Osteocyte (in vitro differentiated cells): ENCODE data around the gene PRAF2. TPM values are rescaled to one million over a fixed set of nuclear protein-coding genes. Genes with fewer than 3 reads are reported as not detected.

Experiments used
- DNase-seq: peaks from one replicate; pipeline ENCODE4 v3.0.0; 2021; ENCODE audit warnings: mixed read lengths; ENCODE audit not compliant: unreplicated experiment; ENCODE audit errors: extremely low spot score
- H3K27ac Mint-ChIP-seq: one replicate; pipeline ENCODE4 v1.8.0; 2021; ENCODE audit warnings: mild to moderate bottlenecking, mixed read lengths; ENCODE audit not compliant: unreplicated experiment
- H3K27me3 Mint-ChIP-seq: one replicate; pipeline ENCODE4 v1.8.0; 2021; ENCODE audit warnings: mixed read lengths; ENCODE audit not compliant: unreplicated experiment
- H3K36me3 Mint-ChIP-seq: one replicate; pipeline ENCODE4 v1.8.0; 2021; ENCODE audit warnings: mixed read lengths; ENCODE audit not compliant: unreplicated experiment
- H3K4me1 Mint-ChIP-seq: one replicate; pipeline ENCODE4 v1.8.0; 2021; ENCODE audit warnings: mixed read lengths; ENCODE audit not compliant: unreplicated experiment
- H3K4me3 Mint-ChIP-seq: one replicate; pipeline ENCODE4 v1.8.0; 2021; ENCODE audit warnings: mild to moderate bottlenecking, moderate library complexity, mixed read lengths; ENCODE audit not compliant: unreplicated experiment
- H3K9me3 Mint-ChIP-seq: one replicate; pipeline ENCODE4 v1.8.0; 2021; ENCODE audit warnings: mixed read lengths; ENCODE audit not compliant: unreplicated experiment
- total RNA-seq: library from RNA; stranded (reverse); gene quantifications from 2 replicates; pipeline ENCODE4 v1.2.1, GENCODE V29; 2021
- TF ChIP-seq, protein P1 (sequence below): fragments of 200-600 bp; sonication (generic); IDR thresholded peaks from 2 replicates; pipeline ENCODE4 v1.5.0; 2021; ENCODE audit warnings: antibody characterized with exemption, mild to moderate bottlenecking, moderate library complexity

The PRAF2 gene
- total RNA-seq, 1 donor from 2014 or later, result 55.3 TPM

DNA sequence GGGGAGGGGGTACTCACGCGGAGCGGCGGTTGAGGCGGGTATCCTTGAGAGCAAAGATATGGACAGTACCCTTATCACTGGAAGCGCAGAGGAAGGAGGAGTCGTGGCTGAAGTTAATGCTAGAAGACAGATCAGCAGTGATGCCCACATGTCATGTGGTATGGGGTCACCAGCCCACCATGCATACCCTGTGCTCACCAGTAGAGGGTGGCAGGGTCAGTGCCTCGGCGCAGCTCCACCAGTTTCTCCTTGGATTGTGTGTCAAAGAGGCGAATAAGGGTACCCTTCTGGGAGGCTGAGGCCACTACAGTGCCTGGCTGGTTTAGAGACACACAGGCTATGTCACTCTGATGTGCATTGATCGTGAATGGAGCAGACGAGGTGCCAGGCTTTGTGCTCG is 1.5 kb upstream of the PRAF2 start:
- Mint-ChIP-seq H3K9me3 (no peaks in the 10 kb centered on the region), H3K4me3 (no peak overlapping the region), H3K4me1 (peaks cover 23% of the 10 kb centered on the region), H3K27me3 (no peaks in the 10 kb centered on the region), H3K27ac (no peak overlapping the region), H3K36me3 (peaks cover 2% of the 10 kb centered on the region)
- TF ChIP-seq, protein P1, sequence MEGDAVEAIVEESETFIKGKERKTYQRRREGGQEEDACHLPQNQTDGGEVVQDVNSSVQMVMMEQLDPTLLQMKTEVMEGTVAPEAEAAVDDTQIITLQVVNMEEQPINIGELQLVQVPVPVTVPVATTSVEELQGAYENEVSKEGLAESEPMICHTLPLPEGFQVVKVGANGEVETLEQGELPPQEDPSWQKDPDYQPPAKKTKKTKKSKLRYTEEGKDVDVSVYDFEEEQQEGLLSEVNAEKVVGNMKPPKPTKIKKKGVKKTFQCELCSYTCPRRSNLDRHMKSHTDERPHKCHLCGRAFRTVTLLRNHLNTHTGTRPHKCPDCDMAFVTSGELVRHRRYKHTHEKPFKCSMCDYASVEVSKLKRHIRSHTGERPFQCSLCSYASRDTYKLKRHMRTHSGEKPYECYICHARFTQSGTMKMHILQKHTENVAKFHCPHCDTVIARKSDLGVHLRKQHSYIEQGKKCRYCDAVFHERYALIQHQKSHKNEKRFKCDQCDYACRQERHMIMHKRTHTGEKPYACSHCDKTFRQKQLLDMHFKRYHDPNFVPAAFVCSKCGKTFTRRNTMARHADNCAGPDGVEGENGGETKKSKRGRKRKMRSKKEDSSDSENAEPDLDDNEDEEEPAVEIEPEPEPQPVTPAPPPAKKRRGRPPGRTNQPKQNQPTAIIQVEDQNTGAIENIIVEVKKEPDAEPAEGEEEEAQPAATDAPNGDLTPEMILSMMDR, result no peak
- DNase-seq, result no peak

DNA sequence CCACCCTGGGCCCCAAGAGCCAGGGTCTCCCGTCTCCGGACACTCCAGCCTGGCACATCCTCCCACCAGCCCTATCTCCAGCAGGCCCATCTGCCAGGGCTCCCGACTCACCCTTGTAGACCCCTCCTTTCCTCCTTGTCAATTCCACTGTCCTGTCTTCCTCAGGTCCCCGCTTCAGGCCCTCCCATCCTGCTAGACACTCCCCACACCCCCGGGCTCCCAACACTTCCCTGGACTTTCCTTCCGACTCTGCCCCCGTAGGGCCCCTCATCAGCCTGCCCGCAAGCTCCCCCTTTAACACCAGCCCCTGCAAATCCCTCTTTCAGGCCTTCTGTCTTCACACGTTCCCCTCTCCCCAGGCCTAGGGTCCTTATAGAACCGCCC is 1.1 kb downstream of the PRAF2 start:
- H3K9me3 Mint-ChIP-seq, result no peaks in the 10 kb centered on the region
- H3K27me3 Mint-ChIP-seq, result no peaks in the 10 kb centered on the region
- TF ChIP-seq, protein P1, result no peak
- no peaks in the 10 kb centered on the region for H3K36me3 Mint-ChIP-seq
- H3K4me1 Mint-ChIP-seq, result peaks cover 13% of the 10 kb centered on the region
- peak overlapping the region; percentile 83 for H3K4me3 Mint-ChIP-seq
- DNase-seq, result no peak
- no peak overlapping the region for H3K27ac Mint-ChIP-seq

DNA sequence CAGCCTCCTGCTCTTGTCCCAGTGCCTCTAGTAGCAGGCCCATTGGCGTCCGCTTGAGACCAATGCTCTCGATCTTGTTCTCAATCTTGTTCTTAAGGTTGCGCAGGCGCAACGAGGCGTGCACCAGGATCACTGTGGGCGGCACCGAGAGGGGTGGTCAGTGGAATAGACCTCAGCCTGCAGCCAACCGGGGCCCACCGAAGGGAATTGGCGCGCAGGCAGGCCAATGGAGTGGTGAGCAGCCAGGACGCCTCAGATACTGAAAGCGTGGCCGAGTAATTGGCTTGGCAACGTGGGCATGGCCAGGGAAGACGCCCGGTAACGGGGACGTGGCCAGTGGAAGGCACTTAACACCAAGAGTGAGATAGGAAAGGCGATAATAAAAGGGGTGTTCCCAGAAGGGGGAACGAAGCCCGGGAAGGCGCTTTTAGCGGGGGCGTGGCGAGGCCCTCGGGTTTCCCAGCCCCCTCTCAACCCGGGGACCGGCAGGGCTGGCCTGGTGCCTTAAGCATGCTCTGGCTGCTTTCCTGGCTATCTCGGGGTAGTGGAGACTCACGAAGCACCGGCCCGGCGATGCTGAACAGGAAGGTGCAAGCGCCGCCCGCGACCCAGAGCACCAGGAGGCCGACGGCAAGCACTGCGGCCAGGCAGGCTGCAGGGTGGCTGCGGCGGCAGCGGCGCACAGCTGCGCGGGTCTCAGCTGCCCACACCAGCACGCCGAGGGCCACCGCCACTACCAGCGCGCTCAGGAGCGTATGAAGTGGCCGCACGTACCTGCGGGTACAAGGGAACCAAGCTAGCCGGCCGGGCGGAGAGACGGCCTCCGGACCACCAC is 1.7 kb downstream of the PRAF2 start:
- no peak for DNase-seq
- no peaks in the 10 kb centered on the region for H3K36me3 Mint-ChIP-seq
- no peaks in the 10 kb centered on the region for H3K9me3 Mint-ChIP-seq
- no peak overlapping the region for H3K27ac Mint-ChIP-seq
- H3K4me1 Mint-ChIP-seq, result peaks cover 13% of the 10 kb centered on the region
- H3K4me3 Mint-ChIP-seq, result peak overlapping the region; percentile 44
- TF ChIP-seq, protein P1, result no peak
- H3K27me3 Mint-ChIP-seq, result no peaks in the 10 kb centered on the region

DNA sequence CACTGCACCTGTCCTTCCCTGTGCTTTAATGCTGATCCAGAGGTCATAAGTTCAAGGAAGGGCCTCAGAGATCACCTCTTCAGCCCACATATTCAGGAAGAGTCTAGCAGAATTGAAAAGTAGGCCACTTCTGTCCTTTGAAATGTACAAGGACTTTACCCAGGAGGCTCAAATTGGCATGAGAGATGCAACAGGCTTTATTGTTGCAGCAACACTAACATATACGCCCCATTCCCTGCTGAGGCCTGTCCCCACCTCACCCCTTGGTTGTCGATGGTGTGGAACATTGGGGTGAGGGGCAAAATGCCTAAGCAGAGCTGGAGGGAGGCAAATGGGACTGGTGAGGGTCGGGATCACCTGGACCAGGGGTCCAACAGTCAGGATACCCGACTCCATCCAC is 2.8 kb downstream of the PRAF2 start:
- H3K9me3 Mint-ChIP-seq, result no peaks in the 10 kb centered on the region

DNA sequence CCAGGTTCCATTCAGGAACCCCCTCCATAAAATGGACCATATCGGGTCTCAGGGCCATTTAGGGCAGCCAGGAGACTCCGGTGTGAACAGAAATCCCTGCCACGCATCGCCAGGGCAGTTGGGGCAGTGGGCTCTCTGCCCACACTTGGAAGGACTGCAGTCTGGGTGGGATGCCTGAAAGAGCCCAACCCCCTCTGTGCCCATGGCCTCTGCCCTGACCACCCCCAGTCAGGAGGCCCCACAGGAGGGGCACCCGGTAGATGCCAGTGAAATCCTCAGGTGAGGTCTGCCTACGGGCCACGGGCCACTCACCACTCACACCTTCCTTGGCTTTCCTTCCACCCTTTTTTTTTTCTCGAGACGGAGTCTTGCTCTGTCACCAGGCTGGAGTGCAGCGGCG is 4.8 kb downstream of the PRAF2 start:
- no peak for DNase-seq
- TF ChIP-seq, protein P1, result no peak
- Mint-ChIP-seq H3K4me1 (peaks cover 11% of the 10 kb centered on the region), H3K27me3 (no peaks in the 10 kb centered on the region), H3K27ac (no peak overlapping the region), H3K4me3 (no peak overlapping the region), H3K9me3 (no peaks in the 10 kb centered on the region), H3K36me3 (no peaks in the 10 kb centered on the region)

More for the DNA sequence above, 2.8 kb downstream of the PRAF2 start:
- H3K36me3 Mint-ChIP-seq, result no peaks in the 10 kb centered on the region
- DNase-seq, result no peak
- H3K27me3 Mint-ChIP-seq, result no peaks in the 10 kb centered on the region
- TF ChIP-seq, protein P1, result no peak
- no peak overlapping the region for H3K27ac Mint-ChIP-seq
- H3K4me3 Mint-ChIP-seq, result peak overlapping the region; percentile 18
- peaks cover 13% of the 10 kb centered on the region for H3K4me1 Mint-ChIP-seq
